ENCODE data around the gene AIFM3. TPM values are rescaled to one million over a fixed set of nuclear protein-coding genes. Genes with fewer than 3 reads are reported as not detected.

AIFM3 gene
- total RNA-seq, 1 donor from 2014 or later = 0.99 TPM

- DNase-seq (ENCODE audit: low read depth) = no peak
These were observed 9.2 kb upstream of the AIFM3 start for GRCh38 chr22:20957683-20958431.

- DNase-seq (ENCODE audit: low read depth) = no peak
These were observed 7.2 kb upstream of the AIFM3 start for GRCh38 chr22:20959578-20960461.

GRCh38 chr22:20960609-20961008 is 6.4 kb upstream of the AIFM3 start:
- DNase-seq (ENCODE audit: low read depth) = no peak

GRCh38 chr22:20962491-20962945 is 4.5 kb upstream of the AIFM3 start:
- no peak for DNase-seq (ENCODE audit: low read depth)

- DNase-seq (ENCODE audit: low read depth) = no peak
These were observed 3.6 kb upstream of the AIFM3 start for GRCh38 chr22:20963201-20964052.

GRCh38 chr22:20964090-20964798 is 2.8 kb upstream of the AIFM3 start:
- no peak for DNase-seq (ENCODE audit: low read depth)

- no peak for DNase-seq (ENCODE audit: low read depth)
These were observed 2.3 kb upstream of the AIFM3 start for GRCh38 chr22:20964799-20965103.

- no peak for DNase-seq (ENCODE audit: low read depth)
These were observed 1.8 kb upstream of the AIFM3 start for GRCh38 chr22:20965104-20965887.

GRCh38 chr22:20965888-20966855 is 883 bp upstream of the AIFM3 start:
- DNase-seq (ENCODE audit: low read depth) = no peak

- DNase-seq (ENCODE audit: low read depth) = no peak
These were observed 699 bp downstream of the AIFM3 start for GRCh38 chr22:20967697-20968211.

GRCh38 chr22:20968281-20968977 is 1.4 kb downstream of the AIFM3 start:
- DNase-seq (ENCODE audit: low read depth) = no peak

GRCh38 chr22:20970939-20971657 is 4.0 kb downstream of the AIFM3 start:
- DNase-seq (ENCODE audit: low read depth) = no peak

GRCh38 chr22:20972014-20972694 is 5.1 kb downstream of the AIFM3 start:
- peak; percentile 19 for DNase-seq (ENCODE audit: low read depth)

GRCh38 chr22:20972933-20973577 is 6.0 kb downstream of the AIFM3 start:
- no peak for DNase-seq (ENCODE audit: low read depth)

- DNase-seq (ENCODE audit: low read depth) = no peak
These were observed 6.7 kb downstream of the AIFM3 start for GRCh38 chr22:20973634-20974286.

- no peak for DNase-seq (ENCODE audit: low read depth)
These were observed 7.4 kb downstream of the AIFM3 start for GRCh38 chr22:20974336-20974955.

Measured in renal cortical epithelial cell (primary cell).